Calu3 (cell line): ENCODE results near the gene MRPS23. TPM values are rescaled to one million over a fixed set of nuclear protein-coding genes. Genes with fewer than 3 reads are reported as not detected.

Source experiments
- BruUV-seq: library from RNA; stranded (reverse); fragments of 400-500 nt; replicated peaks from 2 replicates; lab custom pipeline; 2021; lab: Mats Ljungman, UMichigan
- CTCF ChIA-PET: fragments of 300-600 bp; sonication (Branson Sonifier 250); formaldehyde crosslinking; loops from one replicate; lab custom pipeline; 2022; ENCODE audit warnings: antibody characterized with exemption; lab: Charles Lee
- DNase-seq: peaks from one replicate; pipeline ENCODE4 v3.0.0; 2022
- H3K27ac Mint-ChIP-seq: one replicate; pipeline ENCODE4 v1.8.0; 2022; ENCODE audit warnings: mixed read lengths; ENCODE audit not compliant: unreplicated experiment
- H3K27me3 Mint-ChIP-seq: one replicate; pipeline ENCODE4 v1.8.0; 2022; ENCODE audit warnings: mixed read lengths; ENCODE audit not compliant: unreplicated experiment
- H3K36me3 Mint-ChIP-seq: one replicate; pipeline ENCODE4 v1.8.0; 2022; ENCODE audit warnings: mild to moderate bottlenecking, moderate library complexity, mixed read lengths; ENCODE audit not compliant: insufficient read depth, unreplicated experiment
- H3K4me1 Mint-ChIP-seq: one replicate; pipeline ENCODE4 v1.8.0; 2022; ENCODE audit warnings: mild to moderate bottlenecking, low read depth, mixed read lengths; ENCODE audit not compliant: unreplicated experiment
- H3K4me3 Mint-ChIP-seq: one replicate; pipeline ENCODE4 v1.8.0; 2022; ENCODE audit warnings: mild to moderate bottlenecking, low read depth, moderate library complexity, mixed read lengths; ENCODE audit not compliant: unreplicated experiment
- H3K9me3 Mint-ChIP-seq: one replicate; pipeline ENCODE4 v1.8.0; 2022; ENCODE audit warnings: low read depth, mixed read lengths; ENCODE audit not compliant: unreplicated experiment
- intact Hi-C: fragments of 100-400 bp; cut with micrococcal nuclease; formaldehyde crosslinking; loops from one replicate; pipeline ENCODE4 v1.10.0; 2022; ENCODE audit not compliant: unreplicated experiment
- total RNA-seq: library from RNA; stranded (reverse); gene quantifications from 2 replicates; pipeline ENCODE4 v1.2.3, GENCODE V29; 2022
- TF ChIP-seq, protein P1 (sequence below): fragments of 200-600 bp; IDR thresholded peaks from one replicate; pipeline ENCODE4 v1.8.0; 2022; ENCODE audit warnings: antibody characterized with exemption; ENCODE audit not compliant: unreplicated experiment

MRPS23 gene
- total RNA-seq, 1 experiment from 2014 or later = 38.1 TPM

DNA sequence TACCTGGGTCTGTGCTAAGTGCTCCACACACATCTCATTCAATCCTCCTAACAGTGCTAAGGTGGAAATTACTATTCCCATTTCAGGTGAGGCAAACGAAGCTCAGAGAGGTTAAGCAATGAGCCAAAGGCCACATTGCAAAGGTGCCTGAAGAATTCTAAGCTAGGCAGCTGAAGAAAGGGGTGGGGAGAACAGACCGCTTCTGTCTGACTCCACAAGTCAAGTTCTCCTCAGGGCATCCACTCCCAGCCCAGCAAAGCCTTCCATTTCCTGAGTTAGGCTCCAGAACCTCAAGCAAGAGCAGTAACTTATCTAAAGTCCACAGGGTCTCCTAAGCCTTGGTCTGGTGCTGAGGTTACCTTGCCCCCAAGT, 27.0 kb upstream of the MRPS23 start:
- no peak overlapping the region for H3K27ac Mint-ChIP-seq
- H3K4me1 Mint-ChIP-seq = peaks cover 29% of the 10 kb centered on the region
- no peaks in the 10 kb centered on the region for H3K9me3 Mint-ChIP-seq
- no peaks in the 10 kb centered on the region for H3K27me3 Mint-ChIP-seq
- intact Hi-C loops = loop anchor here (5.0 kb wide), 2 partner anchors 70 to 110 kb away; partner anchors contain the start of gene VEZF1
- TF ChIP-seq, protein P1, sequence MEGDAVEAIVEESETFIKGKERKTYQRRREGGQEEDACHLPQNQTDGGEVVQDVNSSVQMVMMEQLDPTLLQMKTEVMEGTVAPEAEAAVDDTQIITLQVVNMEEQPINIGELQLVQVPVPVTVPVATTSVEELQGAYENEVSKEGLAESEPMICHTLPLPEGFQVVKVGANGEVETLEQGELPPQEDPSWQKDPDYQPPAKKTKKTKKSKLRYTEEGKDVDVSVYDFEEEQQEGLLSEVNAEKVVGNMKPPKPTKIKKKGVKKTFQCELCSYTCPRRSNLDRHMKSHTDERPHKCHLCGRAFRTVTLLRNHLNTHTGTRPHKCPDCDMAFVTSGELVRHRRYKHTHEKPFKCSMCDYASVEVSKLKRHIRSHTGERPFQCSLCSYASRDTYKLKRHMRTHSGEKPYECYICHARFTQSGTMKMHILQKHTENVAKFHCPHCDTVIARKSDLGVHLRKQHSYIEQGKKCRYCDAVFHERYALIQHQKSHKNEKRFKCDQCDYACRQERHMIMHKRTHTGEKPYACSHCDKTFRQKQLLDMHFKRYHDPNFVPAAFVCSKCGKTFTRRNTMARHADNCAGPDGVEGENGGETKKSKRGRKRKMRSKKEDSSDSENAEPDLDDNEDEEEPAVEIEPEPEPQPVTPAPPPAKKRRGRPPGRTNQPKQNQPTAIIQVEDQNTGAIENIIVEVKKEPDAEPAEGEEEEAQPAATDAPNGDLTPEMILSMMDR = no peak
- BruUV-seq = no TSS peak
- CTCF ChIA-PET = no interaction called here
- no peak overlapping the region for H3K4me3 Mint-ChIP-seq
- H3K36me3 Mint-ChIP-seq = peaks cover 13% of the 10 kb centered on the region
- DNase-seq = no peak

DNA sequence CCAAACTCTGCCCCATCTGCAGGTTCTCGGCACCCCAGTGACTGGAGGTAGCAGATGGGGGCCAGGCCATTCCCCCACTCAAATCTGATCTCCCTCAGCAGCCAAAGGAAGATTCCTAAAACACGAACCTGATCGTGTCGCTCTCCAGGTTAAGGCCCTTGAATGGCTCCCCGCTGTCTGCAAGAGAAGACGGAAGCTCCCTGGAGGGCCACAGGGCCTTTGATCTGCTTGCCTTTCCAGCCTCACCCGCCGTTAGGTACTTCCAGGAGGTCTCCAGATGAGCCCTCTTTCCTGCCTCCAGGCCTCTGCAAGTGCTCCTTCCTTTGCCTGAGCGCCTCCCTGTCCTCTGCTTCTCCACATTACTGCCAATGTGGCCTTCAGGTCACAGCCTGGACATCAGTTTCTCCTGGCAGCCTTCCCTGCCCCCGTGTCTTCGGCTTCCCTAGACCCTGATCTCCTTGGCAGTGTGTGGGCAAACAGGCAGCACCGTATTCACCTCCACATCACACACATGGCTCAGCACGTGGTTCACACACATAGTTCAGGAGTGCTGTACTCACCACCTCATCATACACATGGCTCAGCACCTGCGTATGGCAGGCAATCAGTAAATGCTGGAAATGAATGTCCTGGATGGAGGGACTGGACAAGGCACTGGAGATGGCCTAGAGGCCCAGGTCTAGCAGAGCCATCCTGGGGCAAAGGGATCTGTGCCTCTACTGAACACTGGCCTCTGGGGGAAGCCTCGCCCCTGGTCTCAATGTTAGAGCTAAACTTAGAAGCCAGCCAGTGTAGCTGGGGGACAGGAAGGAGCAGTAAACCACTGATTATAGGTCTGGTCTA, 26.4 kb upstream of the MRPS23 start:
- CTCF ChIA-PET = interaction anchor here (0.8 to 2.0 kb wide), 9 partner anchors 16 to 123 kb away, joined by 3 to 11 read pairs (median 3); partner anchors contain the start of gene CUEDC1
- no peak overlapping the region for H3K27ac Mint-ChIP-seq
- no peak overlapping the region for H3K4me3 Mint-ChIP-seq
- intact Hi-C loops = loop anchor here (5.0 kb wide), 2 partner anchors 71 to 111 kb away; partner anchors contain the start of gene VEZF1
- DNase-seq = no peak
- no peaks in the 10 kb centered on the region for H3K27me3 Mint-ChIP-seq
- peaks cover 13% of the 10 kb centered on the region for H3K36me3 Mint-ChIP-seq
- H3K4me1 Mint-ChIP-seq = peaks cover 29% of the 10 kb centered on the region
- no peaks in the 10 kb centered on the region for H3K9me3 Mint-ChIP-seq
- no TSS peak for BruUV-seq
- TF ChIP-seq, protein P1 = no peak

DNA sequence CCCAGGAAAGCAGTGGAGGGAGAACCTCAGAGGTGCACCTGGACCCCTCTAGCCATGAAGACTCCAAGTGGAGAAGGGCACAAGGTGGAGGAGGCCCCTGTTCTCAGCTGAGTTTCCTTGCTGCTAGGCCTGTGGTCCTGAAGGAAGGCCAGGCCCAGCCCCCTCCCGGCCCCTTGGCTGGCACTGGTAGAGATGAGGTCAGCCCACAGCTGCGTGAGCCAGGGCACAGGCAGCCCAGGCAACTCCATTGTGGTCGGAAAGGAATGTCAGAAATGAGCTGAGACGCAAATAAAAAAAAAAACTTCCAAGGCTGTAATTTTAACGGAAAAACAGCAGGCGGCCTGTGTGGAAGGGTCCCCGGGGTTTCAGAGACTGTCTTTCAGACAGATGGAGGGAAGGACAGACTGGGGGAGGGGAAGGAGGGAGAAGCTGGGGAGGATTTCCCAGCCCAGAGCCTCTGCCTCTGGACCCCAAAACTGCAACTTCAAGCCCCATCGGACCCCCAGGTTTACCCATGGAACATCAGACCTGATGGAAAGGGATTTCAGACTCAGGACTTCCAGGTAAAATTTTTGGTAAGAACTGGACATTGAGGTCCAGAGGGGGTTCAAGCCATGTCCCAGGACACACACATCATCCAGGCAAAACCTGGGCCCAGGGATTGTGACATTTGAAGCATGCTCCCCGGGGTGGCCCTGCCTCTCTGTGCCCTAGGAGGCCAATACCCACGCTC, 25.6 kb upstream of the MRPS23 start:
- intact Hi-C loops = loop anchor here (5.0 kb wide), 2 partner anchors 72 to 112 kb away; partner anchors contain the start of gene VEZF1
- no peaks in the 10 kb centered on the region for H3K27me3 Mint-ChIP-seq
- H3K4me1 Mint-ChIP-seq = peaks cover 28% of the 10 kb centered on the region
- no TSS peak for BruUV-seq
- no peaks in the 10 kb centered on the region for H3K9me3 Mint-ChIP-seq
- peaks cover 13% of the 10 kb centered on the region for H3K36me3 Mint-ChIP-seq
- no peak overlapping the region for H3K4me3 Mint-ChIP-seq
- TF ChIP-seq, protein P1 = peak; percentile 54
- CTCF ChIA-PET = interaction anchor here (0.6 to 2.0 kb wide), 12 partner anchors 15 to 124 kb away, joined by 3 to 11 read pairs (median 3); partner anchors contain the start of gene CUEDC1
- peak; percentile 84 for DNase-seq
- no peak overlapping the region for H3K27ac Mint-ChIP-seq
